Embryonic facial prominence (tissue), 1 donor: Measurements from ENCODE around the gene ATG14.
"Not testable (repeated sequence)": the region's sequence is repeated elsewhere in the genome, so short reads cannot be mapped to it uniquely, and the experiment has no call there.

ENCODE experiments used
- DNase-seq: peaks from one replicate; pipeline ENCODE4 v3.0.0-alpha.2; 2016; ENCODE audit errors: extremely low spot score

Gene ATG14, protein sequence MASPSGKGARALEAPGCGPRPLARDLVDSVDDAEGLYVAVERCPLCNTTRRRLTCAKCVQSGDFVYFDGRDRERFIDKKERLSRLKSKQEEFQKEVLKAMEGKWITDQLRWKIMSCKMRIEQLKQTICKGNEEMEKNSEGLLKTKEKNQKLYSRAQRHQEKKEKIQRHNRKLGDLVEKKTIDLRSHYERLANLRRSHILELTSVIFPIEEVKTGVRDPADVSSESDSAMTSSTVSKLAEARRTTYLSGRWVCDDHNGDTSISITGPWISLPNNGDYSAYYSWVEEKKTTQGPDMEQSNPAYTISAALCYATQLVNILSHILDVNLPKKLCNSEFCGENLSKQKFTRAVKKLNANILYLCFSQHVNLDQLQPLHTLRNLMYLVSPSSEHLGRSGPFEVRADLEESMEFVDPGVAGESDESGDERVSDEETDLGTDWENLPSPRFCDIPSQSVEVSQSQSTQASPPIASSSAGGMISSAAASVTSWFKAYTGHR

GRCh38 chr14:55411426-55412389 lies at the start of gene ATG14:
TSS of gene ATG14 (minus strand) at chr14:55411830. CDS start at chr14:55411822, 8 bp downstream.
- peak; percentile 84 for DNase-seq

DNA sequence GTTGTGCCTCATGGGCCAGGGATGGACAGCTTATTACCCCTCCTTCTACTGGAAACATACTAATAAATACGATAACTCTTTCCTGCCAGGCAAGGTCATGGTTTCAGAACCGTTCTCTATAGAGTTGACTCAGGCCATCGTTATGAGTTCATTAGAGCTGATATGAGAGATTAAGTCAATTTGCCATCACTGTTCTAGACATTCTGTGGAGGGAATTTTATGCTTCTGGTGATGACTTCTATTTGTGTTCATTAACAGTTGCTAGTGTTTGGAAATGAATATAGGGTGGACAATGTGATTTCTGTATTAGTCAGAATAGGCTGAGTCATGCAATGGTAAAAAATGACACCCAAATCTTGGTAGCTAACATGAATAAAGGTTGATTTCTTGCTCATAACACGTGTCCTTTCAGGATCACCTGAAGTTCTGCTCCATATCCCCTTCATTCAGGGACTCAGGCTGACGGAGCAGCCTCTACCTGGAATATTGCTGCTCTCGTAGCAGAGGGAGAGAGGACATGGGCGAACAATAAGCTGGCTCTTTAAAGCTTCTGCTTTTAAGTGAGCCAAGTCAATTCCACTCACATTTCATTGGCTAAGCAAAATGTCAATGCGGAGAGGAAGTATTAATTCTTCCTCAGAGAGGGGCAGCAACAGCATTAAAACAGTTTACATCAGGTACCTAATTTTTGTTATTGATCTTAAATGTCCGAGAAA lies 47.3 kb upstream of the ATG14 start:
- DNase-seq, result no peak

- DNase-seq, result no peak
Observed at GRCh38 chr14:55457496-55457895, 45.9 kb upstream of the ATG14 start.

DNA sequence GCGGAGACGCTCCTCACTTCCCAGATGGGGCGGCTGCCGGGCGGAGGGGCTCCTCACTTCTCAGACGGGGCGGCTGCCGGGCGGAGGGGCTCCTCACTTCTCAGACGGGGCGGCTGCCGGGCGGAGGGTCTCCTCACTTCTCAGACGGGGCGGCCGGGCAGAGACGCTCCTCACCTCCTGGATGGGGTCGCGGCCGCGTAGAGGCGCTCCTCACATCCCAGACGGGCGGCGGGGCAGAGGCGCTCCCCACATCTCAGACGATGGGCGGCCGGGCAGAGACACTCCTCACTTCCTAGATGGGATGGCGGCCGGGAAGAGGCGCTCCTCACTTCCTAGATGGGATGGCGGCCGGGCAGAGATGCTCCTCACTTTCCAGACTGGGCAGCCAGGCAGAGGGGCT lies 44.8 kb upstream of the ATG14 start:
- DNase-seq, result not testable (repeated sequence)

DNA sequence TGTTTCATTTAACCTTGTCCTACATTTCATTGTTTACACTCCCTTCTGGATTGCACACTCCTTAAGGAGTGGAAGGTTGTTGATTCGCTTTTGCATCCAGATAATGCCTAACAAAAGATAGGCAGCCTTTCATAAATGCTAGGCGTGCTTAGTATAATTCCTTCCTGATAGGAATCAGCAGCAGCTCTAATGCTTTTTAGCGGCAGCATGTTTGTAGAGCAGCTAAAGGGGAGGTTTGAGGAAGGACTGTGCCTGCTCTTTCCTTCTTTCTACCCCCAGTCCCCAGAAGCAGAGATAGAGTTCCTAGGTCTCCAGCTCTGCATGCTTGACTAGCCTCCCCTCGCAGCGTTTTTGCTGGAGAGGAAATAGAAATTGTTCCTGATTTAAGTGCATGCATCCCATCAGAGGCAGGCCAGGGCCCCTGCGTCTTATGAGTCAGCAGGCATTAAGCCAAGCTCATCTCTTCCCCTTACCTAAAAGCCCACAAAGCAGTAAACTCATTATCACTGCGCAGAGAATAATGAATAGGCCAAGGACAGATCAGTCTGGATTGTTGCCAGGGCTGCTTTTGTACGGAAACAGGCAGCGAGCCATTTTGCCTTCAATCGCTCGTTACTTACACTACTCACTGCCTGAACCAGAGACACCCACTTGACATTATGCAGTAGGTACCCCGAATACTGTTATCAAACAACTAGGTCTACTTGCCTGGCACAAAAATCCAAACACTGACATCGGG lies 42.8 kb upstream of the ATG14 start:
- peak; percentile 49 for DNase-seq

GRCh38 chr14:55451950-55452349 lies 40.3 kb upstream of the ATG14 start:
- no peak for DNase-seq

DNA sequence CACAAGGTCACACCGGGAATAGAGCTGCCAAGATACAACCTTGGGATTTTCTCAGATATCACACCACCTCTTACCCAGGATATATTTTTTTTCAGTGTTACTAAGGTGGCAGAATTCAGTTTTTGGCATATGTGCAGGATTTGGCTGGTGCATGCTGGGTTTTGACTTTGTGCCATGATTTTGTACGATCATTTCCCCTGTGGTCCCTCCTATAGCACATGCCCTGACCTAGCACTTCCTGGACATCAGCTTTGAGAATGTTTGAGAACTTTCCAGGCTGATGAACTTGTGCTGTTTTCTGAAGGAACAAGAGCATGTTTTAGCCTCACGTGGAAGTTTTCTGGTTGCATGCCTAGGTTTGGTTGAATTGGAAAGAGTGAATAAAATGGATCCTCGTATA lies 39.8 kb upstream of the ATG14 start:
- DNase-seq, result no peak

DNA sequence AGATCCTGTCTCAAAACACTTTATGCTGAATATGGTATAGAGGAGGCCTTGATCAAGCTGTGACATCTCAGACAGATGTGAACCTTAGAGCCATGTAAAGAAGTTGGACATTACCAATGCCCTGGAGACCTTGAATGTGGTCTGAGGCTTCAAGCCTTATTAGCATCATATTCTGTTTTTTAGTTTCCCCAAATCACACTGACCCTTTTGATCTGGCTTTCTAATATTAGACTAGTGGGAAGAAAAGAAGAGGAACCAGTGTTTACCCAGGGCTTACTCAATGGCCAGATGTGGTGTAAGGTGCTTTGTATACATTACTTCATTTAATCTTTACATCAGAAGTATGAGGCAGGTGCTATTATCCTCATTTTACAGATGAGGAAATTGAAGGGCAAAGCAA lies 39.4 kb upstream of the ATG14 start:
- DNase-seq, result no peak

DNA sequence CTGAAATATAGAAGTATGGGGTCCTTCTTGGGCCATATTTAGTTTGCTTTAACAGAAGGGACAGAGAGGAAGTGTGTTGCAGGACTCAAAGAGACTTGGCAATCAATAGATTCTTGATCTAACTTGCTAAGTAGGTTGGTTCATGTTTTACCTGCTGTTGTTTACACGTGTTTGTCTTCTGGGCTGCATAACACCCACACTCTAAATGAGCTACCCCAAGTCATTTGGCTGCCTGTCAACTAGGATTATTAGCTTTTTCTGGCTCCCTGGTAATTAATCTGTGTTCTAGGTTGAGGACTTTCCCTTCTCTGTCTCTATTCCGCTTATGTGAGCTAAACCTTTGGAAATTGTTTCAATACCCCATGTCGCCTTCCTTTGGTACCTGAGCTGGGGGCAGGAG lies 38.9 kb upstream of the ATG14 start:
- no peak for DNase-seq

- no peak for DNase-seq
Observed at GRCh38 chr14:55450124-55450523, 38.5 kb upstream of the ATG14 start.

- DNase-seq, result no peak
Observed at GRCh38 chr14:55449116-55449515, 37.5 kb upstream of the ATG14 start.

GRCh38 chr14:55448141-55448614 lies 36.5 kb upstream of the ATG14 start:
- DNase-seq, result no peak

- DNase-seq, result no peak
Observed at GRCh38 chr14:55446833-55447232, 35.2 kb upstream of the ATG14 start.

DNA sequence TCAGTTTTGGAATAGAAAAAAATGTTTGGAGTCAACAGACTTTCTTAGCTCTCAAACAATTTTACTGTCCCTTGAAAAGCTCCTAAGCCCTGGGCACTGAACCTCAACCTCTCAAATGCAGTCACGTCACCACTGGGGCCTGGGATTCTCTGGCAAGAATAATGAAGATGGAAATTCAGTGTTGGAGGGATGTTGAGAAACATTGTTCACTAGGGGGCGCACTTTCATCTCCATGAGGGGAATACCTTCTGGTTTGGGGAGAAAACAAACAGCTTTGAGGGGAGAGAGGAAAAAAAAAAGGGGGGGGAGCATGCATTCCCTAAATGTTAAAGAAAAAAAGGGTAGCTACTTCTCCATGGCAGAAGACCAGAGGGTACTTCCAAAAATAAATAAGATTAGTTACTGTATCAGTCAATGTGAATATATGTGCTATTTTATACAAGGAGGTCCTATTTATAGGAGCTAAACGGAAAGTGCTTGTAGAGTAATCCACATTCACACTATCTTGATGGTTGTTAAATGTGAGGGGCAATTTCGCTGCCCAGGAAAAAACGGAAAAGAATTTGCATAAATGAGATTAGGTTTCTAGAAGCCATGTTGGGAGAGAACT lies 34.6 kb upstream of the ATG14 start:
- peak; percentile 35 for DNase-seq

- DNase-seq, result no peak
Observed at GRCh38 chr14:55441286-55441685, 29.7 kb upstream of the ATG14 start.

DNA sequence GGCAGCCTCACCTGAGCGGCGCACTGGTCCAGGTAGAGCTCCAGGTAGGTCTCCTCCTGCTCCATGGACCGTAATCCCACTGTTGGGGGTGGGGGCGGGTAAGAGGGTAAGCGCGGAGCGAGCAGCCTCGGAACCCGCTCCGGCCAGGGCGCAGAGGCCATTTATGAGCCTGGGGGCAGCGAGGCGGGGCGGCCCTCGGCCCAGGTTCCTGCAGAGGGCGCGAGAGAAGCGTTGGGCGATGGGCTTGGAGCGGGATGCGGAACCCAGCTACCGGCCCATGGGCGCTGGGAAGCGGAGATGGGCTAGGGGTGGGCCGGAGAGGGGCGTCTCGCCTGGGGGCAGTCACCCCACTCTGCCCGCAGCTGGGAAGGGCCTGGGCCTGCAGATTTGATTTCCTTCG lies 28.8 kb upstream of the ATG14 start, which contains the start of gene TBPL2:
TBPL2 (minus strand) TSS at position 232 of the 400 bp plus-strand sequence; CDS start at position 65, 167 bp downstream.
- no peak for DNase-seq

DNA sequence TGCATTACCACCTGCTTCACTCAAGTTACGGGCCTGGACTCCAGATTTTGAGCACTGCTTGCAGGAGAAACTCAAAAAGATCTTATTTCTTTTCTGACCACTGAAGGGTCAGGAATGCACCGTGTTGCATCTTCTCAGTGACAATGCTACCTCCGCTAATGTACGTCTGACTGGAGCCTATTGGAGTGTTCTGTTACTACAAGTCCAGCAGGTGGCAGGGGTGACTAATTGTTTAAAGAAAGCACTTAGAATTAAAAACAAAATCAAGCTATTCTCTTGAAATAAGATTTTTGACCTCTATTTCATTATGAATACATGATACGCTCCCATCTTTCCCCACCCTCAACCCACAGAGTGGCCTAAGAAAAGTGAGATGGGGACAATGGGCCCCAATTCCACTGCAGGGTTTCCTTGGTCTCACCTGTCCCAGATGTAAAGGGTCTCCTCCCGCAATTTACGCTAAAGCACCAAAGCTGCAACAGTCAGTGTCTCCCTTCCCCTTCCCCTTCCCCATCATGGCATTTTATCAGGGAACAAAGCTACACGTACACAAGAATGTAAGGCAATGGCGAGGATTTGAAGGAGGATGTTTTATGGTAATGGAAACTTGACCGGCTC lies 26.5 kb upstream of the ATG14 start:
- no peak for DNase-seq

GRCh38 chr14:55436931-55437330 lies 25.3 kb upstream of the ATG14 start:
- no peak for DNase-seq

DNA sequence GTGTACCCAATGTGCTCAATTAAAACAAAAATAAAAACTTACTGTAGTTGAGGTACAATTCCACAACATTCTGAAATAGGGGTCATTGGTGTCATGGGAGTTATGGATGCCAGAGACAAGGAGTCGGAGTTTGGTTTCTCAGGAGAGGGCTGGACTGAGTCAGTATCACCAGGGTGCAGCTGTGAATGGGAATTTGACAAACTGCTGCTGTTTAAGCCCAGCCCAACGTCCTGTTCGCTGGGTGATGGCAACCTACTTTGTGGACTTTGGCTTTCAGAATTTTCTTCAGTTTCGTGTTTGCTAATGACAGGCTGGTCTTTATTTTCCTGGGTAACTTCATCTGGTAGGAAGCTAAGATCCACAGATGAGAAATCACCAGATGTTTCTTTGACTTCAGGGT lies 24.9 kb upstream of the ATG14 start:
- DNase-seq, result no peak

GRCh38 chr14:55434805-55435174 lies 23.2 kb upstream of the ATG14 start:
- no peak for DNase-seq
